RKO (cell line): ENCODE results near the gene MINDY4.
A peak's percentile ranks its signal among the peaks of the same experiment; 100 is the strongest.

ENCODE experiments used
- DNase-seq: peaks from one replicate; pipeline ENCODE4 v3.0.0-alpha.2; 2016; ENCODE audit warnings: low spot score

The MINDY4 gene

GRCh38 chr7:30852744-30853288 is 81.6 kb downstream of the MINDY4 start:
- DNase-seq, result no peak

- no peak for DNase-seq
These were observed 82.4 kb downstream of the MINDY4 start for GRCh38 chr7:30853576-30853975.

- DNase-seq, result no peak
These were observed 84.7 kb downstream of the MINDY4 start for GRCh38 chr7:30855936-30856335.

- no peak for DNase-seq
These were observed 87.4 kb downstream of the MINDY4 start for GRCh38 chr7:30858576-30858975.

GRCh38 chr7:30859202-30859939 is 88.2 kb downstream of the MINDY4 start:
- DNase-seq, result no peak

- no peak for DNase-seq
These were observed 88.8 kb downstream of the MINDY4 start for GRCh38 chr7:30859940-30860496.

- no peak for DNase-seq
These were observed 90.4 kb downstream of the MINDY4 start for GRCh38 chr7:30861612-30862011.

GRCh38 chr7:30862995-30863705 is 91.9 kb downstream of the MINDY4 start:
- DNase-seq, result no peak

GRCh38 chr7:30863706-30864035 is 92.5 kb downstream of the MINDY4 start:
- DNase-seq, result no peak

- no peak for DNase-seq
These were observed 92.9 kb downstream of the MINDY4 start for GRCh38 chr7:30864101-30864500.

- DNase-seq, result no peak
These were observed 93.9 kb downstream of the MINDY4 start for GRCh38 chr7:30865076-30865475.

GRCh38 chr7:30865821-30866220 is 94.6 kb downstream of the MINDY4 start:
- no peak for DNase-seq

GRCh38 chr7:30866939-30867338 is 95.7 kb downstream of the MINDY4 start:
- no peak for DNase-seq

- DNase-seq, result no peak
These were observed 96.3 kb downstream of the MINDY4 start for GRCh38 chr7:30867483-30867882.

- no peak for DNase-seq
These were observed 98.8 kb downstream of the MINDY4 start for GRCh38 chr7:30869794-30870611.

GRCh38 chr7:30870821-30871518 is 99.8 kb downstream of the MINDY4 start:
- DNase-seq, result no peak

- DNase-seq, result no peak
These were observed 100.4 kb downstream of the MINDY4 start for GRCh38 chr7:30871655-30872054.

- no peak for DNase-seq
These were observed 102.0 kb downstream of the MINDY4 start for GRCh38 chr7:30873207-30873606.

- DNase-seq, result no peak
These were observed 102.4 kb downstream of the MINDY4 start for GRCh38 chr7:30873656-30874055.

GRCh38 chr7:30874656-30875302 is 103.6 kb downstream of the MINDY4 start:
- DNase-seq, result peak; percentile 20
